Trophoblast cell (in vitro differentiated cells and primary cell): ENCODE data around the gene ZFHX3.

Experiments used
- DNase-seq, 2 donors: peaks; one replicate each; pipeline ENCODE4 v3.0.0-alpha.2; 2016
- H2AFZ ChIP-seq: 2 replicates; pipeline ENCODE4 v1.6.1; 2013; ENCODE audit warnings: low read length, moderate library complexity, mild to moderate bottlenecking; ENCODE audit not compliant: insufficient read depth, poor library complexity
- H2AK5ac ChIP-seq: 2 replicates; pipeline ENCODE4 v1.6.1; 2013; ENCODE audit warnings: mild to moderate bottlenecking, low read length
- H2BK120ac ChIP-seq: 2 replicates; pipeline ENCODE4 v1.6.1; 2013; ENCODE audit warnings: low read length, mild to moderate bottlenecking, moderate library complexity; ENCODE audit not compliant: insufficient read depth, poor library complexity
- H2BK12ac ChIP-seq: 2 replicates; pipeline ENCODE4 v1.6.1; 2013; ENCODE audit warnings: mild to moderate bottlenecking, low read length, moderate library complexity
- H2BK5ac ChIP-seq: 2 replicates; pipeline ENCODE4 v1.6.1; 2013; ENCODE audit warnings: low read length, low read depth, moderate library complexity, mild to moderate bottlenecking; ENCODE audit not compliant: poor library complexity
- H3K14ac ChIP-seq: 2 replicates; pipeline ENCODE4 v1.6.1; 2013; ENCODE audit warnings: mild to moderate bottlenecking, low read length
- H3K18ac ChIP-seq: 2 replicates; pipeline ENCODE4 v1.6.1; 2013; ENCODE audit warnings: mild to moderate bottlenecking, low read length
- H3K23ac ChIP-seq: 2 replicates; pipeline ENCODE4 v1.6.1; 2013; ENCODE audit warnings: low read length
- H3K27ac ChIP-seq: 2 replicates; pipeline ENCODE4 v1.5.1; 2013; ENCODE audit warnings: low read depth, mild to moderate bottlenecking, inconsistent platforms, low read length, moderate library complexity
- H3K27me3 ChIP-seq: 2 replicates; pipeline ENCODE4 v1.6.1; 2013; ENCODE audit warnings: inconsistent platforms, mild to moderate bottlenecking, low read length, moderate library complexity; ENCODE audit not compliant: insufficient read depth
- H3K36me3 ChIP-seq, 2 experiments: 1 replicate in 1 of 2; 2 replicates in 1 of 2; pipeline ENCODE4 v1.6.1; 2013; ENCODE audit warnings: low read length in 2 of 2, mild to moderate bottlenecking in 2 of 2, moderate library complexity in 1 of 2; ENCODE audit not compliant: insufficient read depth in 2 of 2, control insufficient read depth in 1 of 2
- H3K4ac ChIP-seq: 2 replicates; pipeline ENCODE4 v1.6.1; 2013; ENCODE audit warnings: low read depth, mild to moderate bottlenecking, low read length, moderate library complexity
- H3K4me1 ChIP-seq, 2 experiments: 1 replicate in 1 of 2; 2 replicates in 1 of 2; pipeline ENCODE4 v1.6.1; 2013; ENCODE audit warnings: low read length in 2 of 2, mild to moderate bottlenecking in 2 of 2, moderate library complexity in 1 of 2; ENCODE audit not compliant: insufficient read depth in 2 of 2, control insufficient read depth in 1 of 2
- H3K4me2 ChIP-seq: 2 replicates; pipeline ENCODE4 v1.6.1; 2013; ENCODE audit warnings: inconsistent platforms, mild to moderate bottlenecking, low read length, moderate library complexity
- H3K4me3 ChIP-seq: 2 replicates; pipeline ENCODE4 v1.5.1; 2013; ENCODE audit warnings: mild to moderate bottlenecking, low read depth, low read length, inconsistent platforms
- H3K79me1 ChIP-seq: one replicate; pipeline ENCODE4 v1.6.1; 2013; ENCODE audit warnings: low read length
- H3K79me2 ChIP-seq: 2 replicates; pipeline ENCODE4 v1.6.1; 2013; ENCODE audit warnings: low read length, mild to moderate bottlenecking; ENCODE audit not compliant: control insufficient read depth, insufficient read depth, poor library complexity
- H3K9ac ChIP-seq: 2 replicates; pipeline ENCODE4 v1.6.1; 2013; ENCODE audit warnings: mild to moderate bottlenecking, low read length
- H3K9me3 ChIP-seq: 2 replicates; pipeline ENCODE4 v1.6.1; 2013; ENCODE audit warnings: low read depth, mild to moderate bottlenecking, control low read depth, inconsistent platforms, low read length; ENCODE audit not compliant: insufficient read depth
- H4K12ac ChIP-seq: 2 replicates; pipeline ENCODE4 v1.6.1; 2013; ENCODE audit warnings: low read depth, mild to moderate bottlenecking, low read length, moderate library complexity
- H4K8ac ChIP-seq: 2 replicates; pipeline ENCODE4 v1.6.1; 2013; ENCODE audit warnings: low read depth, mild to moderate bottlenecking, low read length, moderate library complexity
- H4K91ac ChIP-seq: one replicate; pipeline ENCODE4 v1.6.1; 2013; ENCODE audit warnings: low read depth, mild to moderate bottlenecking, low read length, moderate library complexity
- WGBS: extraction: QIAGEN DNeasy Blood & Tissue Kit; methylation state at CpG from one replicate; pipeline ENCODE4 v1.1.7; 2013; ENCODE audit warnings: missing lambda C conversion rate; ENCODE audit not compliant: insufficient read length, insufficient coverage; ENCODE audit errors: extremely low coverage; 5-methylcytosine and 5-hydroxymethylcytosine counted together

ZFHX3 gene

DNA sequence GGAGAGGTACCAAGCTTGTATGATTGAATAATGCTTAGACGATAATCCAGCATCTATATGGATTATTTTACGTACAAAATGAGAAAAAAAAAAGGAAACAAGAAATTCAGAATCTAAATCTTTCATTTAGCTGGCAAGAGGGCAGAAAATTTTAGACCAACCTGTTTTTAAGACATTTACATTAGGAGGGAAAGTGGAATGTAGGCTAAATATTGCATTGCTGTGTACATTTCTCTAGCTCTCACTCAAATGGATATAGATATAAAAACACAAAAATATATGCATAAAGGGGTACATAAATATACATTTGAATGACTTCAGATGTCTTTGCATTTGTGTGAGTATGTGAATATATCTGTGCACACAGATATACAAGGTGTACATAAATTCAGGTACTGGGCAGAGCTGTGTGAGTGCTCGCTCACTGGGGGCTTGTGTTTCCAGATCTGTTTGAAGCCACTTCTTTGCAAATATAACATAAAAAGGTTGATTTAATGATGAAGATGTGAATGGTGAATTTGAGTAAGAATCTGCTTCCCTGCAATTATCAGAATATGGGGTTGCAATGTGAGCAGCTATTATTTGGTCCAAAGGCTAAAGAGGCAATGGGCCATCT lies 14.2 kb upstream of the ZFHX3 start:
- Histone ChIP-seq H3K18ac (no peak overlapping the region), H3K4ac (no peak overlapping the region), H2BK12ac (no peak overlapping the region), H2BK120ac (no peak overlapping the region), H4K91ac (no peak overlapping the region), H4K12ac (no peak overlapping the region), H3K79me2 (peaks cover 19% of the 10 kb centered on the region), H3K14ac (no peak overlapping the region), H3K27ac (no peak overlapping the region), H2BK5ac (no peak overlapping the region), H3K27me3 (peaks cover 46% of the 10 kb centered on the region), H3K79me1 (peaks cover 21% of the 10 kb centered on the region), H3K4me3 (no peak overlapping the region), H3K36me3 (no peaks in the 10 kb centered on the region), H2AK5ac (no peak overlapping the region), H2AFZ (no peak overlapping the region), H3K9me3 (peaks cover 2% of the 10 kb centered on the region), H3K4me1 (peaks cover 27 to 28% of the 10 kb centered on the region in 2 experiments), H4K8ac (no peak overlapping the region), H3K9ac (no peak overlapping the region), H3K23ac (no peak overlapping the region), H3K4me2 (no peak overlapping the region)
- no CpG with 5 or more reads among the region's 3 CpGs for WGBS
- no peak for DNase-seq

DNA sequence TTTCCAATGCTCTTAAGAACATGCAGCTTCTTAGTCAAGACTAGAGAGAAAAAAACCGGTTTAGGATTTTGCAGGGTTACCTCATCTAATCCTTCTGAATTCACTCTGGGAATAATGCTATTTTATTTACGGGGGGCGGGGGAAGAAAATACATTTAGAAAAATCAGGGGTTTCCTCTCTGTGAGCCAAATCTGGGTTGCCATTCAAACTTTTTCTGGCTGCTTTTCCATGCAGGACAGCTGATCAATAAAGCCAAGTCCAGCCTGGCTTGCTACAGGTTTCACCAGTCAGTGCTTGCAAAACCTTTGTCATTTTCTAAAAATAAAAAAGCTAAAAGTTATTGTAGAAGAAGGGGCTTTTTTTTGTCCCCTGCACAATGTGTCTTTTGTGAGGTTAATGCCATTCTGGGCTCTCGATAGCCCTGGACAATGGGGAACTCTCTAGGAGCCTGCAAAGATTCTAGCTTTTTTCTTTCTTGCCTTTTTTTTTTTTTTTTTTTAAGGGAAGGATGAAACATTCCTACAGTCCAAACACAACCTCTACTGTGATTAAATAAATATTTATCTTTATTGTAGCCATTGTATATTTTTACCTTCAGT lies 13.1 kb upstream of the ZFHX3 start:
- WGBS = no CpG with 5 or more reads among the region's 4 CpGs
- Histone ChIP-seq H4K12ac (no peak overlapping the region), H3K27ac (no peak overlapping the region), H2AFZ (no peak overlapping the region), H3K9me3 (peaks cover 2% of the 10 kb centered on the region), H3K79me1 (peaks cover 25% of the 10 kb centered on the region), H3K27me3 (peaks cover 36% of the 10 kb centered on the region), H3K4me3 (no peak overlapping the region), H3K23ac (no peak overlapping the region), H3K14ac (no peak overlapping the region), H2BK12ac (no peak overlapping the region), H2BK5ac (no peak overlapping the region), H3K79me2 (peaks cover 22% of the 10 kb centered on the region), H2BK120ac (no peak overlapping the region), H3K36me3 (no peaks in the 10 kb centered on the region), H4K8ac (no peak overlapping the region), H3K4ac (no peak overlapping the region), H3K9ac (no peak overlapping the region), H2AK5ac (no peak overlapping the region), H3K18ac (no peak overlapping the region), H4K91ac (no peak overlapping the region), H3K4me1 (peaks cover 22 to 23% of the 10 kb centered on the region in 2 experiments), H3K4me2 (no peak overlapping the region)
- no peak for DNase-seq

DNA sequence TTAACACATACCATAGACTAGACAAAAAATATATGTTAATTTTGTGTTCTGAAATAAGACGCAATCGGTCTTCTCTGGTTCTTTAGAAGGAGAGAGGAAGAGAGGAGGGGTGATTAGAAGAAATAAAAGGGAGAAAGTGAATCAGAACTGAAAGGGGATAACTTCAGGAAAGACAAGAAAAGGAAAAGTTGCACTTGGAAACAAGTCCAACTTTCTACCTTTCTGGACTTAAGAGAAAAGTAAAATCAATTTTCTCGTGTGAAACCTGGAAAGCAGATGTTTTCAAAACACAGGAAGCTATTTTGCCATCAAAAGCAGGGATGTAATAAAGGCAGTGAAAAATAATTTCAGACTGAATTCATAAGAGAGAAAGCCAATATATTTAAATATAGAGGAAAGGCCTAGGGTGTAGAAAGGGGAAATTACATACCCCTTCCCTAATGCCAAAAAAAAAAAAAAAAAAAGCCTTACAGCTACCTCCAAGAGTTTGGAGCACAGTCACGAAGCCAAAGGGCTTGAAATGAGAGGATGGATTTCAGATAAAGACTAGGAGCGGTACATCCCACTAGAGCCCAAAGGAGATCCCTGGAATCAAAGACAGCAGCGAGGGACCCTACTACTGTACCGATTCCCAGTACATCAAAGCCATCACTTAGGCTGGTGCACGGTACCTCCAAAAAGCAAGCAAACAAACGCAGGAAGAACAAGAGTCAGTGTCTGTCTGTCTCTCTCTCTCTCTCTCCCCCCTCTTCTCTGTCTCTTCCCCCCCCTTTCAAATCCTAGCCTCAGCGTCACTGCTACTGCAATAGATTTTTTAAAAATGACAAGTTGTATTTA lies 12.1 kb upstream of the ZFHX3 start:
- no peak overlapping the region for H3K9ac ChIP-seq
- H2BK120ac ChIP-seq = no peak overlapping the region
- peaks cover 21 to 25% of the 10 kb centered on the region in 2 experiments for H3K4me1 ChIP-seq
- H4K91ac ChIP-seq = no peak overlapping the region
- no peak overlapping the region for H3K14ac ChIP-seq
- H3K4ac ChIP-seq = no peak overlapping the region
- no peak overlapping the region for H2AFZ ChIP-seq
- no peak overlapping the region for H3K18ac ChIP-seq
- peaks cover 27% of the 10 kb centered on the region for H3K79me2 ChIP-seq
- no peak overlapping the region for H3K4me2 ChIP-seq
- no peak overlapping the region for H2AK5ac ChIP-seq
- no peaks in the 10 kb centered on the region for H3K36me3 ChIP-seq
- no peak for DNase-seq
- no peak overlapping the region for H2BK12ac ChIP-seq
- no peak overlapping the region for H3K4me3 ChIP-seq
- H4K12ac ChIP-seq = no peak overlapping the region
- H3K9me3 ChIP-seq = peaks cover under 1% of the 10 kb centered on the region
- no peak overlapping the region for H2BK5ac ChIP-seq
- no CpG with 5 or more reads among the region's 10 CpGs for WGBS
- no peak overlapping the region for H4K8ac ChIP-seq
- H3K27ac ChIP-seq = no peak overlapping the region
- H3K27me3 ChIP-seq = peaks cover 28% of the 10 kb centered on the region
- H3K23ac ChIP-seq = peak overlapping the region; percentile 97
- H3K79me1 ChIP-seq = peaks cover 33% of the 10 kb centered on the region

DNA sequence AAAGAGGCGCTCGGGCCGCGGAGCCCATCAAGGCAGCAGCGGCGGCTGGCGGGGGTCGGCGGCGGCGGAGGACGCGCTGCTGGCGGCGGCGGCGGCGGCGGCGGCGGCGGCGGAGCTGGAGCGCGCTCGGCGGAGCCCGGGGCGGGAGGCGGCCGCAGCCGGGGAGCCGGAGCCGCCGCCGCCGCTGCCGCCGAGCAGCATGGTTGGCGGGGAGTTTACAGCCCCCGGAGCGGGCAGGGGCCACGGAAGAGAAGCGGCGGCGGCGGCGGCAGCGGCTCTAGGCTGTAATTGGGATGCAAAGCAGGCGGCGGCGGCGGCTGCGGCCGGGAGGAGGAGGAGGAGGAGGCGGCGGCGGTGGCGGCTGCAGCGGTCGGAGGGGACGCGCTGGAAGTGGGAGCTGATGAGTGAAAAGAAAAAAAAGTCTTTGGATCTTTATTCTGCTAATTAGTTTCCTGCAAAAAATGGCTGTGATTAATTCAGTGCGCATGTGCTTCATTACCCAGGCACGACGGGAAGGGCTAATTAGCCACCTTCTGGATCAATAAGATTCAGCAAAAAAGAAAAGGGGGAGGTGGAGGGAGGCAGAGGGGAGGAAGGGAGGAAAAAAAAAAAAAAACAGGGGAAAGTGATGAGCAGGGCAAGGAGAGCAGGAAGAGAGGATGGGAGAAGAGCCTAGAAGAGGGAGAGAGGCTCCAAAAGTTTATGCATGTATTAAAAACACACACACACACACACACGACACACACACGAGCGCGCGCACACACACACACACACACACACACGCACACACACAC lies 10.9 kb upstream of the ZFHX3 start:
- peak overlapping the region; percentile 63 for H2BK5ac ChIP-seq
- peak overlapping the region; percentile 58 for H3K4me2 ChIP-seq
- peak overlapping the region; percentile 96 for H3K27ac ChIP-seq

More for the DNA sequence above, 10.9 kb upstream of the ZFHX3 start:
- H3K4me3 ChIP-seq = peak overlapping the region; percentile 81
- no peak overlapping the region for H2AK5ac ChIP-seq
- peak overlapping the region; percentile 30 for H2BK12ac ChIP-seq
- H3K79me1 ChIP-seq = peaks cover 32% of the 10 kb centered on the region
- no peak overlapping the region for H3K23ac ChIP-seq
- H4K8ac ChIP-seq = peak overlapping the region; percentile 97
- H4K91ac ChIP-seq = peak overlapping the region; percentile 99
- peak overlapping the region; percentile 92 for H2BK120ac ChIP-seq
- peak in 1 of 2 donors; percentile 48 for DNase-seq
- H2AFZ ChIP-seq = peak overlapping the region; percentile 83
- peaks cover 18 to 23% of the 10 kb centered on the region in 2 experiments for H3K4me1 ChIP-seq
- no peaks in the 10 kb centered on the region for H3K9me3 ChIP-seq
- no peaks in the 10 kb centered on the region for H3K36me3 ChIP-seq
- peak overlapping the region; percentile 80 for H4K12ac ChIP-seq
- H3K14ac ChIP-seq = peak overlapping the region; percentile 98
- H3K27me3 ChIP-seq = peaks cover 16% of the 10 kb centered on the region
- peak overlapping the region; percentile 96 for H3K18ac ChIP-seq
- no peak overlapping the region for H3K9ac ChIP-seq
- WGBS = no CpG with 5 or more reads among the region's 72 CpGs
- H3K79me2 ChIP-seq = peaks cover 28% of the 10 kb centered on the region
- H3K4ac ChIP-seq = peak overlapping the region; percentile 78
